GM18519 (cell line): Measurements from ENCODE around the gene DGKA.
A peak's percentile ranks its signal among the peaks of the same experiment; 100 is the strongest.
"Not testable (repeated sequence)": the region's sequence is repeated elsewhere in the genome, so short reads cannot be mapped to it uniquely, and the experiment has no call there.

ENCODE experiments used
- ATAC-seq: cut with Tn5 transposase; IDR thresholded peaks from one replicate; pipeline ENCODE4 v1.9.1; 2021; ENCODE audit warnings: mild to moderate bottlenecking, moderate library complexity; ENCODE audit not compliant: unreplicated experiment, low FRiP score

The DGKA gene

DNA sequence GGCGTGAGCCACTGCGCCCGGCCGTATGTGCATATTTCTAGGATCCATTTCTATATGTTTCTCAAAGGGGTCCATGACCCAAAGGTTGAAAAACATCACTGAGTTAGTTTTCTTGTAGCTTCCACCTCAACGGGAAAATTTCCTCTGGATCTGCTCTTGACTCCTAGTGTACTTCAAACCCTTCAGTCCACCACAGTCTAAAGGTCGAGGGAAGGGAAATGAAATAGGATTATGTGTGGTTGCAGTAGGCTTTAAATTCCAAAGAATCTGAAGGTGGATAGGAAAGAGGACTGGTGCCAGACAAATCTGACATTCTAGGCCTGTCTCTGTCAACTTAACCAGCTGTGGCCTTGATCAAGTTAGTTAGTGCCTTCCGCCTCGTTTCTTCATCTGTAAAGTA, 64.4 kb downstream of the DGKA start:
- no peak for ATAC-seq

DNA sequence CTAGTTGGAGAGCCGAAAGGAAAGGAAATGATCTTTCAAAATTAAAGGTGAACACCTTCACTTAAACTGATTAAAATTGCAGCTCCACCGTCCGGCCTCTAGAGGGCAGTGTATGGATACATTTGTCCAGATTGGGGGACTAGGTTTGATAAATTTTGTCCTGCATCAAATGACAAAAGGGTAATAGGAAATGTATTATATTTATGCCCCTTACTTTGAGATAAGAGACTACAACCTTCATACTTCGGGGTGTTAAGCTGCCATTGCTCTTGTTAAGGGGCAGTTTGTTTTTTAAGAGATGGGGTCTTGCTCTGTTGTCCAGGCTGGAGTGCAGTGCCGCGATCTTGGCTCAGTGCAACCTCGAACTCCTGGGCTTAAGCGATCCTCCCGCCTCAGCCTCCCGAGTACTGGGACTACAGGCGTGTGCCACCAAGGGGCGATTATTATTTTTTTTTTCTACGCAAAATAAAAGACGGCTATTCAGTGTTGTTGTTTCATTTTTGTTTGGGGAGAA, 65.3 kb downstream of the DGKA start:
- no peak for ATAC-seq

DNA sequence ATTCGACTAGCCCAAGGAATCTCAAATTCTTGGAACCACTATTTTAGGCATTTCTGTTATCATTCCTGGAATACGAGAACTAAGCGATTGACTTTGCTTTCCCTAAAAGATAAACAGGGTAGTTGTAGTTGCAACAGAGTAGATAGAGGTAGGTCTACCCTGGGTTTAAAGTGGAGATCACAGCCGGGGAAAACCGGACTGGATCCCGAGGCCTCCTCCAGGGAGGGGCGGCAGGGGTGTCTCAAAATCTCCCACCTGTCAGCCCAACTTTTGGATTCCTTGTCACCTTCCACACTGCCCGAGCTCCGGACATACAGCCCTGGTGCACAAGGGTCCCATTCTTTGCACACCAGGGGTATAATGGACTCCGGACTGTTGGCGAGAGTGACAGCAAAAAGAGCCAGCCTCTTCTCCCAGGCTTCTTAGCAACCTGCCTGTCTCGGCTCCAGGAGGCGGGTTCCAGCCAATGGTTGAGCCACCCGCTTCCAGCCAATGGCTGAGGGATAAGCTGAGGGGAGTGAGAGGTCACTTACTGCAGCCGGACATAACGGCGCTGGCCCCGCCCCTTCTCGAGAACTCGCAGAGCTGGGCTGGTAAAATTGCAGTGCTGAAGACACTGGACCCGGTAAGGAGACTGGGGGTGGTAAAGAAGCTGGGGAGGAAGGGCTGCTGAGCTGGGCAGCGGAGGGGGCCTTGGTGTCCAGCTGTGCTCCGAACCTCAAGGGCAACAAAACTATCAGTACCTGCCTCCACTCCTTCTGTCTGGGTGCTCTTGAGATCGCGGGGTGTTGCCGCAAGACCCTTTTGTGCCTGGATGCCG, 66.0 kb downstream of the DGKA start, which contains the start of gene SUOX:
Gene SUOX (plus strand): TSS at position 562 of the 820 bp plus-strand sequence. CDS start 4,946 bp downstream, outside the sequence.
- ATAC-seq = peak; percentile 95

DNA sequence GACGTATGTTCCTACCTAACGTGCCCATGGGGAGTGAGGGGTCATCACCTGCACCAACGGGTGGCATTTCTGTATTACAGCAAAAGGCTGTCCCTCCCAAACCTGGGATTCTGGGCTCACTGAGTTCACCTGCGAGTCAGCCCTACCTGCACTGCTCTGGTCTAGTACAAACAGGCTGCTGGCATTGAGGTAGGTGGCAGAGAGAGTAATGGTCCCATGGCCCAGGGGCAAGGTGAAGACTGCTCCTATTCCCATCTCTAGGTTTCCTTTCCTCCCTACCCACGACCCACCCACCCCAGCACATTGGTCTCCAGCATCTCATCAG, 66.5 kb downstream of the DGKA start:
- ATAC-seq = no peak

DNA sequence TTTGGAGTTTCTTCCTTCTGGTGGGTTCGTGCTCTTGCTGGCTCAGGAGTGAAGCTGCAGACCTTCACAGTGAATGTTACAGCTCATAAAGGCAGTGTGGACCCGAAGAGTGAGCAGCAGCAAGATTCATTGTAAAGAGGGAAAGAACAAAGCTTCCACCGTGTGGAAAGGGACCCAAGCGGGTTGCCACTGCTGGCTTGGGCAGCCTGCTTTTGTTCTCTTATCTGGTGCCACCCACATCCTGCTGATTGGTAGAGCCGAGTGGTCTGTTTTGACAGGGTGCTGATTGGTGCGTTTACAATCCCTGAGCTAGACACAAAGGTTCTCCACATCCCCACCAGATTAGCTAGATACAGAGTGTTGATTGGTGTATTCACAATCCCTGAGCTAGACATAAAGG, 68.6 kb downstream of the DGKA start:
- not testable (repeated sequence) for ATAC-seq

DNA sequence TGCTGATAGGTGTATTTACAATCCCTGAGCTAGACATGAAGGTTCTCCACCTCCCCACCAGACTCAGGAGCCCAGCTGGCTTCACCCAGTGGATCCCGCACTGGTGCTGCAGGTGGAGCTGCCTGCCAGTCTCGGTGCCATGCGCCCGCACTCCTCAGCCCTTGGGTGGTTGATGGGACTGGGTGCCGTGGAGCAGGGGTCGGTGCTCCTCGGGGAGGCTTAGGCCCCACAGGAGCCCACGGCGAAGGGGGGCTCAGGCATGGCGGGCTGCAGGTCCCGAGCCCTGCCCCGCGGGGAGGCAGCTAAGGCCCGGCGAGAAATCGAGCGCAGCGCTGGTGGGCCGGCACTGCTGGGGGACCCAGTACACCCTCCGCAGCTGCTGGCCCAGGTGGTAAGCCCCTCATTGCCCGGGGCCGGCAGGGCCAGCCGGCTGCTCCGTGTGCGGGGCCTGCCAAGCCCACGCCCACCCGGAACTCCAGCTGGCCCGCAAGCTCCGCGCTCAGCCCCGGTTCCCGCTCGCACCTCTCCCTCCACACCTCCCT, 69.1 kb downstream of the DGKA start:
- not testable (repeated sequence) for ATAC-seq

DNA sequence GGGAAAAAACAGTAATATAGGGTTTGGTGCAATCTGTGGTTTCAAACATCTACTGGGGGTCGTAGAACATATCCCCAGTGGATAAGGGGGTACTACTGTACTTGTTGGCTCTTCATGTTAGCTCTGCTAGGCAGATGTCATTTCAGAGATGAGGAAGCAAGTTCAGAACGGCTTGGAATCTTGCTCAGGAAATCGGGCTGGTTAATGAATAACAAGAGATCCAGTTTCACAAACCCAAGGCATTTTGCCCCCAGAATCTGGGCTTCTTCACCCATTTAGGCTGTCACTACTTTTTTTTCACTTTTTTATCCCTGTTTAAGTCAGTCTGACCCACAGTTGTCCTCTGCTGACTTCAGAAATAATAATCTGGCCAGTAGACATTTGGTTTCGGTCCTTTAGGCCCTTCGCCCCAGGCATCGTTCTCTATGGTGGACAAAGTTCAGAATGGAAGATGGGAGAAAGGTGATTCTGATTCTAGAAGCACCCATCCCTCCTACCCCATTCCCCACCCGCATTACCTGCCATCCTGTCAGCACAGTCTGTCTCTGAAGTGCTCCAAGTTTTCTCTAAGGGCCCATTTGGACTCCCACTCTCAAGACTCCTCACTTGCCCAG, 70.6 kb downstream of the DGKA start:
- ATAC-seq = no peak

DNA sequence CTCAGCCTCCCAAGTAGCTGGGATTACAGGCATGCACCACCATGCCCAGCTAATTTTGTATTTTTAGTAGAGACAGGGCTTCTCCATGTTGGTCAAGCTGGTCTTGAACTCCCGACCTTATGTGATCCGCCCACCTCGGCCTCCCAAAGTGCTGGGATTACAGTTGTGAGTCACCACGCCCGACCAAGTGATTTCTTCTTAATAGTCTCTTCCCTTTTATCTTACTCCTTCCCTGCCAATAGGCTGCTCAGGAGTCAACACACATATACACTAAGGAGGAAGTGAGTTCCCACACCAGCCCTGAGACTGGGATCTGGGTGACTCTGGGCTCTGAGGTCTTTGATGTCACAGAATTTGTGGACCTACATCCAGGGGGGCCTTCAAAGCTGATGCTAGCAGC, 72.4 kb downstream of the DGKA start:
- ATAC-seq = not testable (repeated sequence)
